ENCODE results near the gene AGL.

DNA sequence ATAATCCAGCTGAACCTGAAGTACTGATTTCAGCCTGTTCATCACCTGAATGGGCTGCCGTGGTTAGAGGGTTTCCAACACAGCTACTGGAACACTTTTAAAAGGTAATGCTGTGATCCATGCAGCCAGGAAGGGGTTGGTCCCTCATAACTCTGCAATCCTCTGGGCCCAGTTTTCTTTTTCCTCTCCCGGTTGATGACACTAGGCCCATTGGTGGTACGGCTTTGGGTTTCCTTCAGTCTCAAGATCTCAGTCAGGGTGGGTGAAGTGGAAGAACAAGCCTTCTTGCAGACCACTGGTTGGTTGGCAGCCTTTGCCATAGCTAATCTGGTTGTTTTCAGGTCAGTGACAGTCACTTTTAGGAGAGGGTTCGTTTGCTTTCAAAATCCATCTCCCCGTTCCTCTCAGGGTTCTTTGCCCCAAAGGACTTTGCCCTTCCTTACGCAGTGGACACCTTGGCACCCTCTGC lies 119.1 kb downstream of the AGL start:
- no peak for TF ChIP-seq POLR2A (IDR thresholded peaks at IDR 0.05; ENCODE audit: low read length)
- TF ChIP-seq GATA1 (IDR thresholded peaks at IDR 0.05; ENCODE audit: low read depth, low read length) = no peak
